ENCODE measurements around the gene GRB14. TPM values are rescaled to one million over a fixed set of nuclear protein-coding genes. Genes with fewer than 3 reads are reported as not detected.

GRB14 gene
- total RNA-seq, 1 experiment from 2014 or later, result 6.3 TPM

GRCh38 chr2:164667566-164667965 is 46.3 kb upstream of the GRB14 start:
- intact Hi-C loops (cut with micrococcal nuclease), result no loop called here
- no peak for TF ChIP-seq ZFX (IDR thresholded peaks at IDR 0.05)
- TF ChIP-seq ZNF274 (IDR thresholded peaks at IDR 0.05; ENCODE audit: low read depth, low read length), result no peak
- no peak for TF ChIP-seq JUND (IDR thresholded peaks at IDR 0.05)
- no peak for TF ChIP-seq REST (IDR thresholded peaks at IDR 0.05; ENCODE audit: low read depth)
- no peak for TF ChIP-seq TCF7L2 (IDR thresholded peaks at IDR 0.05; ENCODE audit: borderline replicate concordance, extremely low read depth, insufficient read depth, insufficient read length)
- TF ChIP-seq ZBTB33 (IDR thresholded peaks at IDR 0.05; ENCODE audit: extremely low read depth, insufficient replicate concordance, low read length), result no peak
- TF ChIP-seq SIN3A (IDR thresholded peaks at IDR 0.05; ENCODE audit: low read depth), result no peak
- no peak for TF ChIP-seq RAD21 (IDR thresholded peaks at IDR 0.05; ENCODE audit: low read depth)
- no peak for TF ChIP-seq CTCF (IDR thresholded peaks at IDR 0.05 in 2 of 3, conservative IDR thresholded peaks at IDR 0.05 in 1 of 3; ENCODE audit: borderline replicate concordance in 1 of 3, insufficient read depth in 1 of 3, low read depth in 2 of 3, low read length in 2 of 3)
- TF ChIP-seq ATF3 (IDR thresholded peaks at IDR 0.05), result no peak
- TF ChIP-seq CBX3 (IDR thresholded peaks at IDR 0.05; ENCODE audit: low read depth), result no peak
- no peak for TF ChIP-seq SRF (IDR thresholded peaks at IDR 0.05; ENCODE audit: low read depth)
- TF ChIP-seq SP1 (IDR thresholded peaks at IDR 0.05; ENCODE audit: low read depth), result no peak
- no peak for TF ChIP-seq CEBPB (IDR thresholded peaks at IDR 0.05; ENCODE audit: low read depth)
- TF ChIP-seq YY1 (IDR thresholded peaks at IDR 0.05; ENCODE audit: extremely low read depth, insufficient replicate concordance, low read depth, low read length), result no peak
- no peak for TF ChIP-seq POLR2AphosphoS5 (IDR thresholded peaks at IDR 0.05; ENCODE audit: low read depth, low read length)
- Histone ChIP-seq H3K4me3 (replicated peaks in 1 of 2; ENCODE audit: low read depth in 1 of 2, low read length in 2 of 2) (no peak overlapping the region), H3K27me3 (ENCODE audit: insufficient read depth, low read length) (no peaks in the 10 kb centered on the region), H3K4me1 (ENCODE audit: control insufficient read depth in 1 of 2, insufficient read depth in 2 of 2, low read length in 2 of 2) (no peaks in the 10 kb centered on the region), H3K9me2 (ENCODE audit: insufficient read depth) (no peaks in the 10 kb centered on the region), H3K4me2 (ENCODE audit: low read length) (no peak overlapping the region), H2AFZ (ENCODE audit: low read depth, low read length, poor library complexity, severe bottlenecking) (no peak overlapping the region), H4K20me1 (ENCODE audit: insufficient read depth) (no peaks in the 10 kb centered on the region), H3K9me3 (ENCODE audit: control insufficient read depth in 1 of 2, insufficient read depth in 1 of 2, low read depth in 1 of 2, low read length in 2 of 2) (no peaks in the 10 kb centered on the region), H3K9ac (ENCODE audit: low read length) (no peak overlapping the region), H3K79me2 (ENCODE audit: insufficient read depth, low read length) (no peaks in the 10 kb centered on the region), H3K36me3 (ENCODE audit: control insufficient read depth in 1 of 2, insufficient read depth in 2 of 2, low read length in 2 of 2) (no peaks in the 10 kb centered on the region), H3K27ac (ENCODE audit: low read depth, low read length) (no peak overlapping the region)
- DNase-seq (ENCODE audit: low read depth, low spot score) (no peak), ATAC-seq (no peak)
- ChIA-PET CTCF (no interaction called here), RAD21 (ENCODE audit: low non-redundant PET in 1 of 2, low total read pairs in 2 of 2, uncharacterized antibody in 2 of 2, unreplicated experiment in 2 of 2) (no interaction called here), POLR2A (no interaction called here)
- BruUV-seq (replicated peaks), result no TSS peak

Data from HCT116 (cell line).